Stimulated activated CD8-positive, alpha-beta memory T cell treated with anti-CD3 and anti-CD28 coated beads, Interleukin-15, amount 100 ng/mL, for 4 hours (primary cell): ENCODE results near the gene SLC13A2.
"Not testable (repeated sequence)": the region's sequence is repeated elsewhere in the genome, so short reads cannot be mapped to it uniquely, and the experiment has no call there.

ENCODE experiments used
- DNase-seq, 2 donors: peaks; one replicate each; pipeline ENCODE4 v3.0.0-alpha.2; 2020; ENCODE audit warnings: low read depth in 2 of 2

The SLC13A2 gene, protein sequence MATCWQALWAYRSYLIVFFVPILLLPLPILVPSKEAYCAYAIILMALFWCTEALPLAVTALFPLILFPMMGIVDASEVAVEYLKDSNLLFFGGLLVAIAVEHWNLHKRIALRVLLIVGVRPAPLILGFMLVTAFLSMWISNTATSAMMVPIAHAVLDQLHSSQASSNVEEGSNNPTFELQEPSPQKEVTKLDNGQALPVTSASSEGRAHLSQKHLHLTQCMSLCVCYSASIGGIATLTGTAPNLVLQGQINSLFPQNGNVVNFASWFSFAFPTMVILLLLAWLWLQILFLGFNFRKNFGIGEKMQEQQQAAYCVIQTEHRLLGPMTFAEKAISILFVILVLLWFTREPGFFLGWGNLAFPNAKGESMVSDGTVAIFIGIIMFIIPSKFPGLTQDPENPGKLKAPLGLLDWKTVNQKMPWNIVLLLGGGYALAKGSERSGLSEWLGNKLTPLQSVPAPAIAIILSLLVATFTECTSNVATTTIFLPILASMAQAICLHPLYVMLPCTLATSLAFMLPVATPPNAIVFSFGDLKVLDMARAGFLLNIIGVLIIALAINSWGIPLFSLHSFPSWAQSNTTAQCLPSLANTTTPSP

GRCh38 chr17:28473542-28473941 lies at the start of gene SLC13A2:
Gene SLC13A2 (plus strand): TSS chr17:28473644. CDS start chr17:28473713, 69 bp downstream.
- no peak for DNase-seq

- no peak for DNase-seq
Observed at GRCh38 chr17:28425206-28425605, 48.2 kb upstream of the SLC13A2 start.

- no peak for DNase-seq
Observed at GRCh38 chr17:28426081-28426519, 47.3 kb upstream of the SLC13A2 start.

- no peak for DNase-seq
Observed at GRCh38 chr17:28427371-28427770, 46.1 kb upstream of the SLC13A2 start.

DNA sequence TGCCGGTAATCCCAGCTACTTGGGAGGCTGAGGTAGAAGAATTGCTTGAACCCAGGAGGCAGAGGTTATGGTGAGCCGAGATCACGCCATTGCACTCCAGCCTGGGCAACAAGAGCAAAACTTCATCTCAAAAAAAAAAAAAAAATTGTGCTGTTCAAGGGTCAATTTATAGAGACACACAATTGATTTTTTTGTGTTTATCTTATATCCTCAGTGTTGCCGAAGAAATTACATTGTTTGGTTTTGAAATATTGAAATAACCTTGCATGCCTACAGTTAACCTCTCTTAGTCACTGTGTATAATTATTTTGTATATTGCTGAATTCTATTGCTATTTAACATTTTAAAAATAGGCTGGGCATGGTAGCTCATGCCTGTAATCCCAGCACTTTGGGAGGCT lies 45.5 kb upstream of the SLC13A2 start:
- not testable (repeated sequence) for DNase-seq

DNA sequence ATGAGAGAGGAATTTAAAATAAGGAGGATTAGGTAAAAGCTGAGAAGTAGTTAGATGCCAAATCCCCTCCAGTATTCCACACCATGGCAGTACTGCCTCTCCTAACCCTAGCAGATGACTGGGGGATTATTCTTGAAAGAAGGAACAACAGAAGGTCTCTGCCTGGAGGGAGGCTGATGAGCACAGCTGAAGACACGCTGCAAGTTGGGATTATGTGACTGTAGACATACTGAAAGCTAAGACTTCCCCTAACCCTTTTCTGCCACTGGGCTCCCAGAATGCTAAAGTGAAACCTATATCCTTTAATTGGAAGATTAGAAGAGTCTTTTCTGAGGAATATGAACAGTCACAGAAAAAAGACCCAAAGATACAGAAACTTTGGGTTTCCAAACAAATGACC lies 39.7 kb upstream of the SLC13A2 start:
- no peak for DNase-seq

- not testable (repeated sequence) for DNase-seq
Observed at GRCh38 chr17:28434326-28434725, 39.1 kb upstream of the SLC13A2 start.

DNA sequence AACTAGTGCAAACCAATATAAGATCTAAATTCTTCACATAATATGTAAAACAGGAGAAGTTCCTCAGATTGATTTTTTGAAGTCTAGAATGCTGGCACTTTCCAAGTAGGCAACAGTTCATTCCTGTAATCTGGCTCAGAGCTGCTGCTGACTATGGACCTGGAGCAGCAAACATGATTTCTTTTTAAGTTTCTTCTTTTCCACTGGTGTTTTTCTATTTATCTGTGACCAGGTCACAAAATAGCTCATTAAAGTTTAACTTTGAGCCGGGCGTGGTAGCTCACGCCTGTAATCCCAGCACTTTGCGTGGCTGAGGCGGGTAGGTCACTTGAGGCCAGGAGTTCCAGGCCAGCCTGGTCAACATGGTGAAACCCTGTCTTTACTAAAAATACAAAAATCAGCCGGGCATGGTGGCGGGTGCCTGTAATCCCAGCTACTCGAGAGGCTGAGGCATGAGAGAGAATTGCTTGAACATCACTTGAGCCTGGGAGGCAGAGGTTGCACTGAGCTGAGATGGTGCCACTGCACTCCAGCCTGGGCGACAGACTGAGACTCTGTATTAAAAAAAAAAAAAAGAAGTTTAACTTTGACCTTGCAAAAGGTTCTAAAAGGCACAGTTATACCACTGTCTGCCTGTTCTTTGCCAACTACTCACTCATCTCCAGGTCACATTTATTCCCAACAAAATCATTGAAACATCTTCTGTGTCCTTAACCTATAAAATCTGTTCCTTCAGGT lies 29.4 kb upstream of the SLC13A2 start:
- no peak for DNase-seq

DNA sequence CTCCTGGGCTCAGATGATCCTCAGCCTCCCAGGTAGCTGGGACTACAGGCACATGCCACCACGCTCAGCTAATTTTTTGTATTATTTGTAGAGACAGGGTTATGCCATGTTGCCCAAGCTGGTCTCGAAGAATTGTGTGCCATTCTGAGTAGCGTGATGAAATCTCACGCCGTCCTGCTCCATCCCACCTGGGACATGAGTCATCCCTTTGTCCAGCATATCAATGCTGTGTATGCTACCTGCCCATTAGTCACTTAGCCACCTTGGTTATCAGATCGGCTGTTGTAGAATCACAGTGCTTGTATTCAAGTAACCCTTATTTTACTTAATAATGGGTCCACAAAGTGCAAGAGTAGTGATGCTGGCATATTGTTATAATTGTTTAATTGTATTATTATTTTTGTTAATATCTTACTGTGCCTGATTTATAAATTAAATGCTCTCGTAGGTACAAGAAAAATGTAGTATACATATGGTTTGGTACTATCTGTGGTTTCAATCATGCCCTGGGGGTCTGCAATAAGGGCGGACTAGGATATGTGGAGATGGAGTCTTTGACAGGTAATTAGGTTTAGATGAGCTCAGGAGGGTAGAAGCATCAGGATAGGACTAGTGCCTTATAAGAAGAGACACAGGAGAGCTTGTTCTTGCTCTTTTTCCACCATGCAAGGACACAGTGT lies 26.6 kb upstream of the SLC13A2 start:
- no peak for DNase-seq

GRCh38 chr17:28447396-28447760 lies 26.1 kb upstream of the SLC13A2 start:
- no peak for DNase-seq

DNA sequence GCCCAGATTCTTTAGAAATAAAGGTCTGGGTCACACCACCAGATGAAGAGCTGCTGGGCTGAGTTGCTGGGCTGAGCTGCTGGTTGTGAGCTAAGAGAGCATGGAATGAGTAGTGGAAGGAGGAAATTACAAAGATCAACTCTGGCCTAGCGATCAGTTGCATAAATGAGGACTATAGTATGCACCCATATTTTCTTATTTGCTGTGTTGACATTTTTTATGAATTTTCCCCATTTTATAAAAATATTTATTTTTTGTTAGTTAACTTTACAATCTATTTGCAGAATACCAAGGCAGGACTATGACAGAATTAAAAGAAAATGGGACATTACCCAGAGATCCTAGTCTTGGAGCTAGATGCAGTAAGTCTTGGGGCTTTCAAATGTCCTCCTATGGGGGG lies 23.6 kb upstream of the SLC13A2 start:
- DNase-seq: no peak

DNA sequence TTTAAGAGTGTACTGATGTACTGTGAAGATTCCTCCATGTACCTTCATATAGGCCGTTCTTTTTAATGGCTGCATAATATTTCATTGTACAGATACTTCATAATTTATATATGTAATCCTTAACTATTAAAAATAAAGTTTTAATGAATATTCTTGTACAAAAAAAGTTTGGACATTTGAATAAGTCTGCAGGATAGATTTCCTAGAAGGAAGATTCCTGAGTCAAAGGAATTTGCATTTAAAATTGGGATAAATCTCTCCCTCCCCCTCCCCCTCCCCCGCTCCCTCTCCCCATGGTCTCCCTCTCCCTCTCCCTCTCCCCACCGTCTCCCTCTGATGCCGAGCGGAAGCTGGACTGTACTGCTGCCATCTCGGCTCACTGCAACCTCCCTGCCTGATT lies 15.6 kb upstream of the SLC13A2 start:
- no peak for DNase-seq

- not testable (repeated sequence) for DNase-seq
Observed at GRCh38 chr17:28458881-28459280, 14.6 kb upstream of the SLC13A2 start.

- DNase-seq: no peak
Observed at GRCh38 chr17:28460901-28461300, 12.5 kb upstream of the SLC13A2 start.

DNA sequence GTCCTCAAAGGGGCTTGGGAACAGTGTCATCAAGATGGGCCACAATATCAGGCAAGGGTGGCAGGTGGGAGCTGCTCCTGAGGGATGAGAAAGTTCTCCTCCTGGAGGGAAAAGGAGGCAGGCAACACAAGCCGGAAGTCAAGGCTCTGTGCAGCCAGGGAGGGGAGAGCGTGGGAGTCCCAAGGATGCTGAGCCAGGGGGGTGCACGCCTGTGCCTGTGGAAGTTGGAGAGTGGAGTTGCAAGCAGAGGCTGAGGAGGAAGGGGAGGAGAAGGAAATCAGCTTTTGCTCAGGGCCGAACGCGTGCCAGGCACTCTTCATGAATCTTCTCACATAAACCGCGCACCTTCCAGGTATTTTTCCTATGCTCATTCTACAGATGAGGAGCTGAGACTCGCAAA lies 7.4 kb upstream of the SLC13A2 start:
- no peak for DNase-seq

DNA sequence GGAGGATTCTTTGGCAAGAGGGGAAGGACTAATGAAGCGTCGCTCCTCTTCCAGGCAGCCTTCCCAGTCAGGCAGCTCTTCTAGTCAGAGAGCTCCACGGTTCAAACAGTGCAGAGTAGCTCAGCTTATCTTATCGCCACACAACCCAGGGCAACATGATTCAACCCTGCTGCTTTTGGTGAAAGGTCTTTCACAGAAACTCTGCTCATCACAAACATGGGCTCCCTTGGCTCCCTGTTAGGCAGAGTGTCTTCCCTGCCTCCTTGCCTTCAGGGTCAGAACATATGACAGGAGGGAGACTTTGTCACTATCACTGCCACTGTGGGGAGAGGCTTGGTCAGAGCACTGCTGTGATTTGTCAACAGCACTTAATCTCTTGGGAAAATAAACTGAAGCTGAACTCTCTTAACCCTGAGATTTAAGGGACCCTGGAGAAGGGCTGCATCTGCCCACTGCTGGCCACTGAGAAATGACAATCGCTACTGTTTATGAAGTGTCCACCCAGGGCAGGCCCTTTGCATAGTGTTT lies 6.9 kb upstream of the SLC13A2 start:
- no peak for DNase-seq

- no peak for DNase-seq
Observed at GRCh38 chr17:28467456-28468025, 5.9 kb upstream of the SLC13A2 start.

DNA sequence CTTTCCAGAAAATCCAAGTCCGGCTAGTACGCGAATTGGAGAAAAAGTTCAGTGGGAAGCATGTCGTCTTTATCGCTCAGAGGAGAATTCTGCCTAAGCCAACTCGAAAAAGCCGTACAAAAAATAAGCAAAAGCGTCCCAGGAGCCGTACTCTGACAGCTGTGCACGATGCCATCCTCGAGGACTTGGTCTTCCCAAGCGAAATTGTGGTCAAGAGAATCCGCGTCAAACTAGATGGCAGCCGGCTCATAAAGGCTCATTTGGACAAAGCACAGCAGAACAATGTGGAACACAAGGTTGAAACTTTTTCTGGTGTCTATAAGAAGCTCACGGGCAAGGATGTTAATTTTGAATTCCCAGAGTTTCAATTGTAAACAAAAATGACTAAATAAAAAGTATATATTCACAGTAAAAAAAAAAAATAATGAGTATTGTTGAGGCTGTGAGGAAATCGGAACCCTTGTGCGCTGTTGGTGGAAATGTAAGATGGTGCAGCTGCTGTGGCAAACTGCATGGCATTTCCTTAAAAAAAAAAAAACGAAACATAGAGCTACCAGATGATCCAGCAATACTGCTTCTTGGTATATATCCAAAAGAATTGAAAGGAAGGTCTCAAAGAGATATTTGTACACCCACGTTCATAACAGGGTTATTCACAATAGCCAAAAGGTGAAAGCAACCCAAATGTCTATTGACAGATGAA lies 5.3 kb upstream of the SLC13A2 start:
- DNase-seq: not testable (repeated sequence)

- DNase-seq: no peak
Observed at GRCh38 chr17:28468781-28469180, 4.7 kb upstream of the SLC13A2 start.

GRCh38 chr17:28469376-28469775 lies 4.1 kb upstream of the SLC13A2 start:
- DNase-seq: no peak
